ENCODE results near the gene LYPLA2.

- TF ChIP-seq REST (IDR thresholded peaks at IDR 0.05): no peak
- no peak for TF ChIP-seq TAF1 (conservative IDR thresholded peaks at IDR 0.05)
- TF ChIP-seq, protein P1, sequence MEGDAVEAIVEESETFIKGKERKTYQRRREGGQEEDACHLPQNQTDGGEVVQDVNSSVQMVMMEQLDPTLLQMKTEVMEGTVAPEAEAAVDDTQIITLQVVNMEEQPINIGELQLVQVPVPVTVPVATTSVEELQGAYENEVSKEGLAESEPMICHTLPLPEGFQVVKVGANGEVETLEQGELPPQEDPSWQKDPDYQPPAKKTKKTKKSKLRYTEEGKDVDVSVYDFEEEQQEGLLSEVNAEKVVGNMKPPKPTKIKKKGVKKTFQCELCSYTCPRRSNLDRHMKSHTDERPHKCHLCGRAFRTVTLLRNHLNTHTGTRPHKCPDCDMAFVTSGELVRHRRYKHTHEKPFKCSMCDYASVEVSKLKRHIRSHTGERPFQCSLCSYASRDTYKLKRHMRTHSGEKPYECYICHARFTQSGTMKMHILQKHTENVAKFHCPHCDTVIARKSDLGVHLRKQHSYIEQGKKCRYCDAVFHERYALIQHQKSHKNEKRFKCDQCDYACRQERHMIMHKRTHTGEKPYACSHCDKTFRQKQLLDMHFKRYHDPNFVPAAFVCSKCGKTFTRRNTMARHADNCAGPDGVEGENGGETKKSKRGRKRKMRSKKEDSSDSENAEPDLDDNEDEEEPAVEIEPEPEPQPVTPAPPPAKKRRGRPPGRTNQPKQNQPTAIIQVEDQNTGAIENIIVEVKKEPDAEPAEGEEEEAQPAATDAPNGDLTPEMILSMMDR (IDR thresholded peaks at IDR 0.05; ENCODE audit: low read depth, low read length, missing input control): no peak
- TF ChIP-seq ZBTB33 (IDR thresholded peaks at IDR 0.05): no peak
- TF ChIP-seq GABPA (IDR thresholded peaks at IDR 0.05 in 1 of 2, conservative IDR thresholded peaks at IDR 0.05 in 1 of 2): no peak
- TF ChIP-seq EGR1 (IDR thresholded peaks at IDR 0.05; ENCODE audit: low read depth in 2 of 2): no peak
- TF ChIP-seq ATF3 (IDR thresholded peaks at IDR 0.05): no peak
- no peak for TF ChIP-seq RXRA (IDR thresholded peaks at IDR 0.05)
- TF ChIP-seq FOXA1 (IDR thresholded peaks at IDR 0.05): no peak
Observed at GRCh38 chr1:23788695-23789094, 2.2 kb upstream of the LYPLA2 start.

All from liver (tissue), 3 donors.